ENCODE data around the gene HS3ST4.

GRCh38 chr16:26058326-26058725 lies 366.6 kb downstream of the HS3ST4 start:
- no peak for TF ChIP-seq EP300 (IDR thresholded peaks at IDR 0.05; ENCODE audit: borderline replicate concordance in 1 of 2, low read depth in 2 of 2, low read length in 2 of 2)
- TF ChIP-seq CTCF (IDR thresholded peaks at IDR 0.05; ENCODE audit: control extremely low read depth in 1 of 3, insufficient read depth in 1 of 3, low read depth in 1 of 3, low read length in 3 of 3): no peak
- no peak for TF ChIP-seq USF2 (IDR thresholded peaks at IDR 0.05; ENCODE audit: low read length)
- no peak for TF ChIP-seq POLR2A (IDR thresholded peaks at IDR 0.05; ENCODE audit: control extremely low read depth in 1 of 2, low read depth in 2 of 2, low read length in 2 of 2)
- no peak for TF ChIP-seq JUN (IDR thresholded peaks at IDR 0.05; ENCODE audit: low read depth, low read length)
- TF ChIP-seq SP2 (IDR thresholded peaks at IDR 0.05; ENCODE audit: low read length): no peak
